ENCODE data around the gene ARFGAP3.

GRCh38 chr22:42847110-42847509 lies 10.0 kb downstream of the ARFGAP3 start:
- no peak for TF ChIP-seq SP1 (IDR thresholded peaks at IDR 0.05)
- TF ChIP-seq ZNF384 (IDR thresholded peaks at IDR 0.05) = no peak
- TF ChIP-seq LEF1 (IDR thresholded peaks at IDR 0.05; ENCODE audit: borderline replicate concordance) = no peak
- no peak for TF ChIP-seq ELF4 (IDR thresholded peaks at IDR 0.05)
- no peak for TF ChIP-seq ARNT (IDR thresholded peaks at IDR 0.05)
- no peak for TF ChIP-seq FOXA1 (IDR thresholded peaks at IDR 0.05)
